Vagina (tissue), 2 donors: Measurements from ENCODE around the gene RXFP1. TPM values are rescaled to one million over a fixed set of nuclear protein-coding genes. Genes with fewer than 3 reads are reported as not detected.

Experiments used
- DNase-seq, 2 donors: peaks; one replicate each; pipeline ENCODE4 v3.0.0-alpha.2; 2017; ENCODE audit errors: extremely low spot score in 2 of 2
- H3K27ac ChIP-seq: fragments of 200-600 bp; sonication (generic); one replicate; pipeline ENCODE4 v1.5.1; 2019
- H3K27me3 ChIP-seq: fragments of 200-600 bp; sonication (generic); one replicate; pipeline ENCODE4 v1.5.1; 2019
- H3K36me3 ChIP-seq, 2 donors: fragments of 200-600 bp; sonication (generic); one replicate each; pipeline ENCODE4 v1.5.1; 2017 to 2019
- H3K4me1 ChIP-seq: fragments of 200-600 bp; sonication (generic); one replicate; pipeline ENCODE4 v1.5.1; 2019
- H3K4me3 ChIP-seq, 2 donors: fragments of 200-600 bp; sonication (generic); 1 replicate in 1 of 2; 2 replicates in 1 of 2; pipeline ENCODE4 v1.5.1; 2016 to 2019
- H3K9me3 ChIP-seq: fragments of 200-600 bp; sonication (generic); one replicate; pipeline ENCODE4 v1.5.1; 2019
- CTCF ChIP-seq, 3 experiments: fragments of 450-650 bp in 2 of 3; fragments of 200-600 bp in 1 of 3; sonication (generic) in 1 of 3; IDR thresholded peaks; one replicate each; pipeline ENCODE4 v1.5.1; 2017 to 2019; ENCODE audit warnings: antibody characterized with exemption in 3 of 3, mild to moderate bottlenecking in 2 of 3, moderate library complexity in 2 of 3
- POLR2A ChIP-seq, 2 donors: fragments of 450-650 bp; IDR thresholded peaks; one replicate each; pipeline ENCODE4 v1.6.1; 2017; ENCODE audit warnings: antibody characterized with exemption in 2 of 2, mild to moderate bottlenecking in 2 of 2, moderate library complexity in 2 of 2
- POLR2AphosphoS5 ChIP-seq, 2 donors: sonication (generic); formaldehyde crosslinking; IDR thresholded peaks; one replicate each; pipeline ENCODE4 v1.9.0; 2017; ENCODE audit warnings: antibody characterized with exemption in 2 of 2, mild to moderate bottlenecking in 2 of 2, low read depth in 1 of 2; ENCODE audit not compliant: insufficient read depth in 1 of 2
- intact Hi-C: fragments of 100-400 bp; cut with DNase I; formaldehyde crosslinking; loops from one replicate; pipeline ENCODE4 v1.15.1; 2023
- total RNA-seq: library from RNA; depleted of rRNA; stranded (reverse); fragments of >200 nt; gene quantifications from one replicate; pipeline ENCODE4 v1.2.3, GENCODE V29; 2016

Gene RXFP1
- total RNA-seq, 1 donor from 2014 or later = 1.5 TPM

GRCh38 chr4:158671915-158672806 is 150.5 kb downstream of the RXFP1 start, which contains the start of gene ETFDH:
ETFDH (plus strand) TSS chr4:158672296; CDS start chr4:158672457, 161 bp downstream.
- intact Hi-C loops = no loop called here
- H3K4me1 ChIP-seq = peaks cover 35% of the 10 kb centered on the region

GRCh38 chr4:158673633-158674032 is 152.0 kb downstream of the RXFP1 start:
- no peak for DNase-seq
- intact Hi-C loops = no loop called here
- Histone ChIP-seq H3K9me3 (no peaks in the 10 kb centered on the region), H3K27me3 (no peaks in the 10 kb centered on the region), H3K4me3 (no peak overlapping the region), H3K27ac (no peak overlapping the region), H3K36me3 (no peaks in the 10 kb centered on the region), H3K4me1 (peaks cover 35% of the 10 kb centered on the region)
- no peak for TF ChIP-seq POLR2A (IDR thresholded peaks at IDR 0.05)
- no peak for TF ChIP-seq POLR2AphosphoS5 (IDR thresholded peaks at IDR 0.05; ENCODE audit: insufficient read depth in 1 of 2, low read depth in 1 of 2)
- TF ChIP-seq CTCF (IDR thresholded peaks at IDR 0.05) = no peak

More at GRCh38 chr4:158671915-158672806, 150.5 kb downstream of the RXFP1 start, which contains the start of gene ETFDH:
- Histone ChIP-seq H3K4me3 (peak within 1 kb of the TSS; percentile 82 to 93), H3K9me3 (no peaks in the 10 kb centered on the region), H3K27ac (peak within 1 kb of the TSS; percentile 97), H3K36me3 (no peaks in the 10 kb centered on the region), H3K27me3 (no peaks in the 10 kb centered on the region)
- TF ChIP-seq CTCF (IDR thresholded peaks at IDR 0.05) (peak; percentile 44 to 61 (median 57)), POLR2A (IDR thresholded peaks at IDR 0.05) (peak in 1 of 2 donors; percentile 84), POLR2AphosphoS5 (IDR thresholded peaks at IDR 0.05; ENCODE audit: insufficient read depth in 1 of 2, low read depth in 1 of 2) (peak; percentile 98 to 99)
- peak; percentile 99 to 100 for DNase-seq

- no peaks in the 10 kb centered on the region for H3K27me3 ChIP-seq
- no peak overlapping the region for H3K27ac ChIP-seq
- H3K4me3 ChIP-seq = no peak overlapping the region
- no peak for DNase-seq
- intact Hi-C loops = no loop called here
- no peaks in the 10 kb centered on the region for H3K36me3 ChIP-seq
- peaks cover 25% of the 10 kb centered on the region for H3K4me1 ChIP-seq
- no peaks in the 10 kb centered on the region for H3K9me3 ChIP-seq
- TF ChIP-seq POLR2A (IDR thresholded peaks at IDR 0.05) = no peak
- TF ChIP-seq POLR2AphosphoS5 (IDR thresholded peaks at IDR 0.05; ENCODE audit: insufficient read depth in 1 of 2, low read depth in 1 of 2) = no peak
- TF ChIP-seq CTCF (IDR thresholded peaks at IDR 0.05) = no peak
Observed at GRCh38 chr4:158676076-158676475, 154.4 kb downstream of the RXFP1 start.

GRCh38 chr4:158678767-158679166 is 157.1 kb downstream of the RXFP1 start:
- Histone ChIP-seq H3K36me3 (no peaks in the 10 kb centered on the region), H3K27ac (no peak overlapping the region), H3K4me3 (no peak overlapping the region), H3K27me3 (no peaks in the 10 kb centered on the region), H3K4me1 (peaks cover 12% of the 10 kb centered on the region), H3K9me3 (no peaks in the 10 kb centered on the region)
- intact Hi-C loops = no loop called here
- DNase-seq = no peak
- TF ChIP-seq POLR2AphosphoS5 (IDR thresholded peaks at IDR 0.05; ENCODE audit: insufficient read depth in 1 of 2, low read depth in 1 of 2) (no peak), POLR2A (IDR thresholded peaks at IDR 0.05) (no peak), CTCF (IDR thresholded peaks at IDR 0.05) (no peak)

GRCh38 chr4:158681629-158682028 is 159.9 kb downstream of the RXFP1 start:
- Histone ChIP-seq H3K4me3 (no peak overlapping the region), H3K9me3 (no peaks in the 10 kb centered on the region), H3K4me1 (no peaks in the 10 kb centered on the region), H3K27ac (no peak overlapping the region), H3K36me3 (no peaks in the 10 kb centered on the region), H3K27me3 (no peaks in the 10 kb centered on the region)
- intact Hi-C loops = no loop called here
- DNase-seq = no peak
- TF ChIP-seq POLR2AphosphoS5 (IDR thresholded peaks at IDR 0.05; ENCODE audit: insufficient read depth in 1 of 2, low read depth in 1 of 2) = no peak
- no peak for TF ChIP-seq CTCF (IDR thresholded peaks at IDR 0.05)
- TF ChIP-seq POLR2A (IDR thresholded peaks at IDR 0.05) = no peak
